ENCODE data around the gene NUP188.

- TF ChIP-seq, protein P1, sequence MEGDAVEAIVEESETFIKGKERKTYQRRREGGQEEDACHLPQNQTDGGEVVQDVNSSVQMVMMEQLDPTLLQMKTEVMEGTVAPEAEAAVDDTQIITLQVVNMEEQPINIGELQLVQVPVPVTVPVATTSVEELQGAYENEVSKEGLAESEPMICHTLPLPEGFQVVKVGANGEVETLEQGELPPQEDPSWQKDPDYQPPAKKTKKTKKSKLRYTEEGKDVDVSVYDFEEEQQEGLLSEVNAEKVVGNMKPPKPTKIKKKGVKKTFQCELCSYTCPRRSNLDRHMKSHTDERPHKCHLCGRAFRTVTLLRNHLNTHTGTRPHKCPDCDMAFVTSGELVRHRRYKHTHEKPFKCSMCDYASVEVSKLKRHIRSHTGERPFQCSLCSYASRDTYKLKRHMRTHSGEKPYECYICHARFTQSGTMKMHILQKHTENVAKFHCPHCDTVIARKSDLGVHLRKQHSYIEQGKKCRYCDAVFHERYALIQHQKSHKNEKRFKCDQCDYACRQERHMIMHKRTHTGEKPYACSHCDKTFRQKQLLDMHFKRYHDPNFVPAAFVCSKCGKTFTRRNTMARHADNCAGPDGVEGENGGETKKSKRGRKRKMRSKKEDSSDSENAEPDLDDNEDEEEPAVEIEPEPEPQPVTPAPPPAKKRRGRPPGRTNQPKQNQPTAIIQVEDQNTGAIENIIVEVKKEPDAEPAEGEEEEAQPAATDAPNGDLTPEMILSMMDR (conservative IDR thresholded peaks at IDR 0.05; ENCODE audit: low read depth, low read length), result no peak
- no peak for TF ChIP-seq EZH2 (IDR thresholded peaks at IDR 0.05; ENCODE audit: low read length, unreplicated experiment)
Observed at GRCh38 chr9:129037767-129038098, 90.2 kb downstream of the NUP188 start.
